Cerebellar nuclear complex (tissue), 1 donor: ENCODE measurements around the gene ACAN.

Source experiments
- DNase-seq, 2 experiments: peaks; one replicate each; lab custom pipeline; 2025; lab: John Stamatoyannopoulos, UW

The ACAN gene

DNA sequence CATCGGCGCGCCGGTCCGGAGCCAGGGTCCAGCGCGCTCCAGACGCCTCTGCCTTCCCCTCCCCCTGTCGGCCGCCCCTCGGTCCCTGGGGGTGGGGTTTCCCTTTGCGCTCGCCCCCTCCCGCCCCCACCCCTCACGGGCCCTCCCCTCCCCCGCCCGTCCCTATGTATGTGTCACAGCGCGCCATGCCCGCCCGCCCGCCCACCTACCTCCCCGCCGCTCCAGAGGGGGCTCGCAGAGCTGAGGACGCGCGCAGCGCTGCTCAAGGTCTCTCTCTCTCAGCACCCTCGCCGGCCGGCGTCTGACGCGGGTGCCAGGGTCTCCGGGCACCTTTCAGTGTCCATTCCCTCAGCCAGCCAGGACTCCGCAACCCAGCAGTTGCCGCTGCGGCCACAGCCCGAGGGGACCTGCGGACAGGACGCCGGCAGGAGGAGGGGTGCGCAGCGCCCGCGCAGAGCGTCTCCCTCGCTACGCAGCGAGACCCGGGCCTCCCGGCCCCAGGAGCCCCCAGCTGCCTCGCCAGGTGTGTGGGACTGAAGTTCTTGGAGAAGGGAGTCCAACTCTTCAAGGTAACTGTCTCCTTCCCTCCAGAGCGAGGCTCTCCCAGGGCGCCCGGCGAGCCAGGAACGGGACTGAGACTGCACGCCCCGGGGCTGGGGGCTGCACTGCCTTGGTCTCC is at the start of gene ACAN:
ACAN (plus strand) TSS at position 196 of the 679 bp plus-strand sequence. CDS start 32,771 bp downstream, outside the sequence.
- DNase-seq: no peak

DNA sequence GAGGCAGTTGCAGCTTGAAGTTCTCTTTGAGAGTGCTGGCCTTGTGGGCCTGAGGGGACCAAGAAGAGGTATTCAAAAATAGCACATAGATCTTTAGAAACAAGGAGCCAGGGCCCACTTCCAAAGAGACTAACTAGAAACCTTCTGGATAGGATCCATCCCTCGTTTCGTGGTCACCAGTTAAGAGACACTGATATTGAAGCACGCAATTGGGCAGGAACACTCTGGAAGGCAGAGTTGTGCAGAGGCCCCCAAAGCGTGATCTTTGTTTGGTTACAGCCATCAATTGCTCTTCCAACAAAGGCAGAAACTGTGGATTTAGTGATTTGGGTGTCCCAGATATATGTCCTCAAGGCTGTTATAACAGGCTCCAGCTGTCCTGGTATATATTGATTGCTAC is 46.7 kb upstream of the ACAN start:
- DNase-seq: no peak

DNA sequence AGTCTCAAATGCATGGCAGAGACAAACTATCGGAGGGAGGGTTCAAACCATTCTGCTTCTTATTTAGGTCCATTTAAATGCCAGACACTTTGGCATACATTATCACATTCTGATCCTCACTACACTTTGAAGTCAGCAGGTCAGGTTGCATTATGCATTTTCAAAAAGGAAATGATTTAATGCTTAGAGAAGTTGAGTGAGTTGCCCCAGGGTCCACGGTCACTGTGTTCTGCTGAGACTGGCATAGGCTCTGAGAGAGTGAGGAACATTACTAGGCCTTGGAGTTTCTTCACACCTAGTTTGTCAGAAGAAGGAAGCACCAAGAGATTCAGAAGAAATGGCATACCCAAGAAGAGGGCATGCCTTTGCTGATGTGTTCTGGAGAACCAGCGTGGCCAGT is 46.3 kb upstream of the ACAN start:
- DNase-seq: no peak

DNA sequence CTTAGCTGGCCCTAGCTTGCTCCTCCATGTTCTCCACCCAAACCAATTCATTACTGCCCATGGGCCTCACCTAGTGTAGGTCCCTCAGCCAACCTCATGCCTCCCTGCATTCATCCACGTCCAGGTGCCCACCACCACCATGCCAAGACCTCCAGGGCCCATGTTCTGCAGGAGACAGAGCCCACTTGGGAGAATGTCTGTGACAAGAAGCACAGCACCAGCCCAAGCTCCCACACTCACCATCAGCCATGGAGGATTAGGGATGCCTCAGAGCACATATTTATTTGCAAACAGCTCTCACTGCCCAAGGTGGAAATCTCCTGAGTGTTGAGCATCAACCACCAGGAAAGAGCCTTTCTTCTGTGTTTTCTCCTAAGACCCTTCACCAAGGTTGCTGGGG is 43.4 kb upstream of the ACAN start:
- no peak for DNase-seq

DNA sequence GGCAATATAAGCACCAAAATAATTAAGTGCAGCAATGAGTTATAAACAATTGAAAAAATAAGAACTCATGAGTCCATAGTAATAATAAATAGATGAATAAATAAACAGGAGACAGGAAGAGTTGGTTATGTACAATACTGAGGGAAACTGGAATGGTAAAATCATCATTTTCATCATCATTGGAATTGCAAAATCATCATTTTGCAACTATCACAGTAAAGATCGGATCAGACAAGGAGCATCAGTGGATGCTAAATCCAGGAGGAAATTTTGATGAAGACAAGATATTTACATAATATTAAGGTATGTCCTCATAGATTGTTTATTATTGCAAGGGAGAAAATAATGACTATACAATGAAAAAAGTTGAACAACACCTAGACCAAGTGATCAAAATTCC is 38.8 kb upstream of the ACAN start:
- DNase-seq: no peak

DNA sequence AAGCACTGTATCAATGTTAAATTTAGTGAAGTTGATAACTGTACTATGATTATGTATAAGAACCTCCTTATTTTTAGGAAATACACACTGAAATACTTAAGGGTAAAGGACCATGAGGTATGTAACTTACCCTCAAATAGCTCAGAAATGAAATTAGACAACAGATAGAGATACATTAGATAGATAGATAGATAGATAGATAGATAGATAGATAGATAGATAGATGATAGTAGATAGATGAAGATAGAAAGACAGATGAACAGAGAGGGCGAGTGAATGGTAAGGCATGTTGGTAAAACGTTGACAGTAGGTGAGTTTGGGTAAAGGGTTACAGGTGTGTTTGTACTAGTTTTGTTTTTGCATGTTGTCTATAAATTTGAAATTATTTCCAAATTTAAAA is 38.0 kb upstream of the ACAN start:
- no peak for DNase-seq

DNA sequence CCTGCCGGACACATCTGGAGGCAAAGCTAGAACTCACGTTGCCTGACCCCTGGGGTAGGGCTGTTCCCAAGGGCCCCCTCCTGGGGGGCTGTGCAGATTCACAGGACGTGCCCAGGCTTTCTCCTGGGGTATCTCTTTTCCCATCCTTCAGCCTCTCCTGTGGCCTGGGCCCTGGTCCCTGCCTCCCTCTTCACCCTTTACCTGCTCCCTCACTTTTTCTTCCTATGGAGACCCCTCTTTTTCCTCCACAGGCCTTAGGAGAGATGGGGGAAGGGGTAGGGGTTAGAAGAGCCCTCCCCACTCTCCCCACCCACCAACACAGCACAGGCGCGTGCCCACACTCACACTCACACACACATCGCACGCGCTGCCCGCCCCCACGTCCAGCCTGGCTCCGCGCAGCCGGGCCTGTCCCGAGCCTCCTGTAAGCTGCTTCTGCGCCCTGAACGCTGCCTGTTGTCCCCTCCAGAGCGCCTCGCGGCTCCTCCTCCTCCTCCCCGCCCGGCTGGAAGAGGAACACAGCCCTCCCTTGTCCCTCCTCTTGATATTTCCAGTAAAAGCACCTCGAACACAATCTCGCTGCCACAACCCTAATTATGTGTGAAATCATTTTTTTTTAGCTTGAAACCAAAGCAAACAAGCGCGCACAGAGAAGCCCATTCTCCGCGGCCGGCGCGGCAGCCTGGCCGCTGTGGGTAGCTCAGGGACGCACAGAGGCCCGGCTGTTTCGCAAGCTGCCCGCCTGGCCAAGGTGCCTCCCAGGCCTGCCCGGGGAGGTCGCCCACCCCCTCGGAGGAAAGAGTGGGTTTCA is 33.9 kb upstream of the ACAN start:
- no peak for DNase-seq

DNA sequence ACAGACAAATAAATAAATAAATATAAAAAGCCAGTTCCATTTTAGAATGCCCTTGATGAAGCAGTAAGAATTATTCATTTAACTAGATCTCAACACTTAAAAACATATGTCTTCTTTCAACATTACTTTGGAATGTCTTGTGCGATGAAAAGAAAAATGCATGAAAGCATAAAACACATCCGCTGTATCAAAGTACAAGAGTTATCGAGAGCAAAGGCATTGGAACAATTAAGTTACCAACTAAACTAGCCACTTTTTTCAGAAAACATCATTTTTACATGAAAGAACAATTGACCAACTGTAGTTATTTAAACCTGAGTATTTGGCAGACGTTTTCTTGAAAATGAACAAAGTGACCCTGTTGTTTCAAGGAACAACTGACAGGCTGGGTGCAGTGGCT is 27.5 kb upstream of the ACAN start:
- no peak for DNase-seq

DNA sequence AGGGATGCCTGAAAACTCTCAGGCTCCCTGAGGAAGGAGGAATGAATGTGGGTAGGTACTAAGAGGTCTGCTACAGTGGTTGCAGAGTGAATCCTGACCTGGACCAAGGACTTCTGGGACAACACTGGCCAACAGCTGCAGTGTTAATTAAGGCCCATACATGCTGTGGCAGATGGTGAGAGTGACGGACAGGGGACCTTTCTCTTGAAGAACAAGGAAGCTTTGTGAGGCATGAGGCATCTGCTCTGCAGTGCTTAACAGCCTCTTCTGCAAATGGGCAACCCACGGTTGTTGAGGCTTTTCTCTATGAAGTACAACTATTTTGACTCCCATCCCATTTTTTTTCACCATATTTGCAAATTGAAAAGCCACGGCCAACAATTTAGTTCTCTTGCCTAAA is 26.6 kb upstream of the ACAN start:
- DNase-seq: no peak

DNA sequence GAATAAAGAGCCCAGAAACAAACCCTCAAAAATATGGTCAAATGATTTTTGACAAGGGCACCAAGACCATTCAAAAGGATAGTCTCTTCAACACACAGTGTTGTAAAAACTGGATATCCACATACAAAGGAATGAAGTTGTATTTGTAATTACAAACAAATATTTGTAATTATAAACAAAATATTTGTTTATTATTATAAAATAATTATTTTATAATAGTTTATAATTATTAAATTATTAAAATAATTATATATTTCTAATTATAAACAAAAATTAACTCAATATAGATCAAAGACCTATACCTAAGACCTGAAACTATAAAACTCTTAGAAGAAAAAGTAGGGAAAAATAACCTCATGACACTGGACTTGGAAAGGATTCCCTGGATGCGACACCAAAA is 23.3 kb upstream of the ACAN start:
- DNase-seq: no peak

DNA sequence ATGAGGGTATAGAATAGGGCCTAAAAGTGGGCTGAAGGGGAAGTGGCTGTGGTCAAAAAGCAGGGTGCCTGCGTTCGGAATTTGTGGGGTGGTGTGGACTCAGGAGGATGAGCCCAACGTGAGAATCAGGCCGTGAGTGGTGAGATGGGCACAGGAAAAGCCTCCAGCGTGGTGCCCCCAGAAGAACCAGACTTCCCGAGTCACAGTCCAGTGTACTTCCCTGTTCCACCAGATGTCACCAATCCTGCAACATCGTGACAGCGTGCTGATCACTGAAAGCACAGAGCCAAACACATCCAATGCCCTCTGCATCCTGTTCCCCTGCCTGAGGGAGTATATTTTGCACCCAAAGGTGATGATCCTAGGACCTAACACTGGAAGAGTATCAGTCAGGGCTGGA is 20.8 kb upstream of the ACAN start:
- no peak for DNase-seq

DNA sequence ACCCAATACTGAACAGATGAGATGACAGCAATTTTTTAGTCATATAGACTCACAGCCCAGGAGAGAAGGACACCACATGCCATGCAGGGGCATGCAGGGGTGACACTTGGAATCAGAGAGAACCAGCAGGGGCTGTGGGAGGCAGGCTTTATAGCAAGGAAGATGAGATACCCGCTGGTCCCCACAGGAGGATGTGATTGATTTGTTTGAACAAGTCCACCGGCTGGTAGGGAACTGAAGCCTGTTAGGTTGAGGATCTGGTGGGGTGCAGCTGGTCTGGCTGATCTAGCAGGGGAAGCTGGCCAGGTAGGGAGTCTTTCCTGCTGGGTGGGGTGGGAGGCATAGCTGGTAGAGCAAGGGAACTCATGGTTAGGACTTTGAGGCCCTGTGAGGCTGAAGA is 18.0 kb upstream of the ACAN start:
- no peak for DNase-seq

DNA sequence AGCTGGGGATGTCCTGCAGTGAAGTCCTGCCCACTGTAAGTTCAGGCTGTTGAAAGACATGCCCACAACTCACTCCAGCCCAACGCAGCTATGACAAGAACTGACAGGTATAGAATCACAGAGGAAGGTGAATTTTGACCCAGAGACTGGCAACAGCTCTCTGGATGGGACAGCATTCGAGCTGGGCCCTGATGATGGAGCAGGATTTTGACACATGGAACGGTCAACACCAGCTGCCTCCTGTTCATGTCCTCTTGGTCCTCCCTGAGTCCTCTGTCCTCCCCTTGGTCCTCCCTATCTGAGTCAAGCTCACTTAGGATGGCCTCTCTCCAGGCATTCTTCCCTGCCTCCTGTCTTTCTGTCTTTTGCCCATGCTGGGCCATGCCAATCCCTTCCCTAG is 15.2 kb upstream of the ACAN start:
- no peak for DNase-seq

DNA sequence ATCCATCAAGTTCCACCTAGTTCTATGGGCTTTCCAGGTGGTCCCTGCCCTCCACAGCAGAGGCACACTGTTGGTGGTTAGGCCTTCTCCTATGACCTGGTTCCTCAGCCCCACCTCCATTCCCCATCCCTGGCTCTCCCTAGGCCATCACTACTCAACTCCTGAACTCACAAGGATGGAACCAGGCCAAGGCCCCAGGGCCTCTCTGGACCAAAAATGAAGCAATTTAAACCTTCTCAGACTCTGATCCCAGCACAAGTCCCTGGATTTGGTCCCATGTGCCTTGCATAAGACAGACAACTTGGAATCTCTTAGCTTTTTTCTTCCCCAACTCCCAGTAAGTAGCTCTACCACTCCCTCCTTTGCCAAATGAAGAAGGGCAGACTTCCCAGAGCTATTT is 14.4 kb upstream of the ACAN start:
- DNase-seq: no peak

DNA sequence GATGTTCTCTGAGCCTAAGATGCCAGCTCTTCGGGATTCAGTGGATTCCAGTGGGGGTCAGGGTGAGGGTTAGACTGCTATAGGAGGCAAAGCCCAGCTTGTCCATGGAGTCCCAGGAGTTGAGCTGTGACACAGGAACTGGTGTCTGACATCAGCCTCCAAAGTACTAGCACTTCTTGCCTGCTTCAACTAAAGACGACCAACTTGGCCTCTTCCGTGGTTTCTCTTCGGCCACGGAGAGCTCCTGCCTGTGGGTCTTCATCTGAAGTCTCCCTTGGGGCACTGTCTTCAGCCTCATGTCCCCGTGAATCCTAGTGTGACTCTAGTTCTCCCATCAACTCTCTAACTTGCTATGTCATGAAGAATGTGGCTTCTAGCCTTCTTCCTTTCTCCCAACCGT is 12.8 kb upstream of the ACAN start:
- DNase-seq: no peak

DNA sequence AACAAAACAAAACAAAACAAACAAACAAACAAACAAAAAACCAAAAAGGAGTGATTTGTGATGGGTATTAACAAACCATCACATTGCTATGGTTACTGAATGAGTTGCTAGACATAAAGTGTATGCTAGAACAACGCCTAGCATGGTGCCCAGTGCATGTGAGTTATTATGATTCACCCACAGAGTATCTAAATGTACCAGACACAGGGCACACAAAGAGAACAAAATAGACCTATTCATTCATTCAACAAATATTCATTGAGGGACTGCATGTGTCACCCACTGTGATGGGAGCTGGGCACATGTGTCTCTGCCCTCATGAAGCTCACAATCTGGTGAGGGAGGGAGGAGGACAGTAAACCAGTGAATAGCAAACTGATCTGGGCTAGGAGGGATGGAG is 11.6 kb upstream of the ACAN start:
- no peak for DNase-seq

DNA sequence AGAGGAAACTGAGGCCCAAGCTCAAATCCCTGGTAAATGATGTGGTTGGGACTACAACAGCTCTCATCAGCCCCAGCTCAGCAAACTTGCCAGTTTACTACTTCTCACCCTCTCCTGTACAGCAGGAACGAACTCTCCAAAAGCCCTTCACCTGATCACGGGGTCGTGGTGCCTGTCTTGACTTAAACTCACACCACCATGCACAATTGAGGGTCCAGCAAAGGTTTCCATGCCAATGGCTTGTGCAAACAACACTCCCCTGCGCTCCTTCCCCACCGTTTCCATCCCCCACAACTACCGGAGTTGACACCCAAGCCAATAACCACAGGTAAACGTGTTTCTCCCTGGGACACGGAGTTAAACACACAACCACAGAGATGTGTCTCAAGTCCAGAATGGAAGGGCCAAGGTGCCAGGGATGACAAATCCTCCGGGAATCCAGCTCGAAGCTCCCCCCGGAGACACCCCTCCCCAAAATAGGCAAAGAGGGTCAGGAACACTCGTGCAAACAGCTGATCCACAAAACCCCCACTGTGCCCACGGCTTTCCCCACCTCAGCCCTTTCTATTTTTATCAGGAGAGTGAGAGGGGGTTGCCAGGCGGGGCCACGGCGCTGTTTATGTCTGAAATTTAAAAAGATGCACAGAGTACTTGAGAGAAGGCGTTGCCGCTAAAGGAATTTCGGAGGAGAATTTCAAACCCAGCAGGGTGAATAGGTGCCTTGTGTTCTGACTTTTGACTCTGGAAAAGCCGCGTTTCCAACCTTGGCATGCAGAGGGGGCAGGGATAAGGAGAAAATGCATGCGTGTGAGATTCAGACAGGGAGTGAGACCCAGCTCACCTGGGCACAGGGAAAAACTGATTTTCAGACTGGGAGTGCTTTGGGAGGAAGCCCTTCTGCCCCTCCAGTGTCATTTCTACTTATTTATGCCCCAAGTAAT is 10.6 kb upstream of the ACAN start:
- DNase-seq: no peak

DNA sequence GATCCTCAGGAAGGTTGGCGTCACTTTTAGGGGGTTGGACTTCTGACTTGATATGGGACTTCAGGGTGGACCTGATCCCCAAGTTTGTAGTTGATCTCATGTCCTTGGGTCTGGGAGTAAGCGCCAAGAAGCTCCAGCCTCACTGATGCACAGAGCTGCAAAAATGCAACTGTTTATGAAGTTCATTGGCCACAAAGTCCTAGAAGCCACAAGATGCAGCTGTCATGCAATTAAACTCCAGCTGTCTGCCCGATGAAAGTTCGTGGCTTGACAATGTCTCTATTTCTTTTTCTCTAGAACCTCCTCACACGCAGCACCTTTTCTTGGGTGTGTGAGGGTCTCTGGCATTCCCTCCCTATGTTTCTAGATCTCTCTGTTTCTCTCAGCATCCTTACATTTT is 9.2 kb upstream of the ACAN start:
- DNase-seq: no peak

DNA sequence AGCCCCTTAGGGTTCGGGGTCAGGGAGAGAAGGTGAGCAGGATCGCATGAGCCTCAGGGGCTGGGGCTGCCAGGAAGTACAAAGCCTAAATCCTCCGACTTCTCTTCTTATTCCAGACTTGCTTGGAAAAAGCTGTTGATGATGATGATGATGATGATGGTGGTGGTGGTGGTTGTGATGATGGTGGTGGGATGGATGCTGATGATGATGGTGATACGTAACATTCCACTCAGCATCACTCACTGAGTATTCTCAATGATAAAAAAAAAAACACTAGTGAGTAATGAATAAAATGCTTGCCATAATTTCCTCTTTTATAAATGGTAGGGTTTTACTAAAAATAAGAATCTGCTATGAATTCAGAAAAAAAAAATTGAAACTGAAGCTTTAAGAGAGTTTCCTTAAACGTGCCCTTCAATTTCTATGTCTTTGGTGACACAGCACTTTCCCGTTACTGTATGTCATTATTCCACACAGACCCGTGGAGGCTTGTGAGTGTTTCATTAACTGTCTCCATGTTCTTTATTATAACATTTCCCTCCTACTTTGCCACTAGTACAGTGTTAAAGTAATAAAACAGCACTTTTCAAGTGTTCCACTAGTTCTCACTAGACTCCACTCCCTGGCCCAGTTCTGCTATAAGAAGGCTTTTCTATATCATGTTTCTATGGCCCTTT is 5.4 kb upstream of the ACAN start:
- DNase-seq: no peak

DNA sequence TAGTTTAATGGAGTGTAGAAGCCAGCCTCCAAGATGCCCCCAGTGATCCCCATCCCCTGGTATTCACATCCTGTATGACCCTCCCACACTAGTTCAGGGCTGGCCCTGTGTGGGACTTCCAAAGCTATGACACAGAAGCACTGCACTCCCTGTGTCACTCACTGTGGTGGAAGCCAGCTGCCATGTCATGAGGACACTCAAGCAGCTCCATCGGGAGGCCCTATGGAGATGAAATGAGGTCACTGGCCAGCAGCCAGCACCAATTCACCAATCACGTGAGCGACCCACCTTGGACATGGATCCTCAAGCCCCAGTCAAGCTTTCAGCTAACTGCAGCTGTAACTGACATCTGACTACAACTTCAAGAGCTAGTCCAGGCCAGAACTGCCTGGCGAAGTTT is 3.9 kb upstream of the ACAN start:
- DNase-seq: no peak

DNA sequence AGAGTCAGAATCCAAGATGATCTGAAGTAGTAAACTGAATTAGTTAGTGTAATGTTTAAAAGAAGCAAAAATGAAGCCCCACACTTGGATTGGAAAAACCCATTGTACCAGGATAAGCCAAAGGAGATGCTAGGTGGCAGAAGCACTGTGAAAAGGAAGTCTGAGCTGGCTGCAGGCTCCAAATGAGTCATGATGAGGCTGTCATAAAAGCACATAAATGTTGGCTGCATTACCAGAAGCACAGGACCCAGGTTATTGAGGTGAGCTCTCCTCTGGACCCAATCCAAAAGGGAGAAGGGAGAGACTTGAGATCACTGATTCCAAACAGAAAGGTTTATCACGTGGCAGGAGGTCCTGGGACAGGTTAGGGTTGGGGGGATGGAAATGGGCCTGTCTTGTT is 3.2 kb upstream of the ACAN start:
- DNase-seq: no peak

DNA sequence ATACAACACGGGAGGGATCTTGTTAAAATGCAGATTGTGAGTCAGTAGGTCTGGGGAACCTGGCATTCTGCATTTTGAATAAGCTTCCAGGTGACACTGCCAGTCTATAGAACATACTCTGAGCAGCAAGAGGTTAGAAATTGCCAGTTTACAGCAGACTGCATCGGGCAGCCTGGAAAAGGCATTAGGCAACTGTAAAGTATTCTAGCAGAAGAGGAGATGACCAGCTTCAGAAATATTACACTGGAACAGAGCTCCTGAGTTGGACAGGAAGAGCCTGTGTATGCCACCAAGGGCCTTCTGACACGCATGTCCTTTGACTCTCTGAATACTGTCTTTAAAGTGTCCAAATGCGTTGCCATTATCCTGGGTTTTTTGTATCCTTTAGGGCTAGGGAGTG is 2.5 kb upstream of the ACAN start:
- no peak for DNase-seq
